ENCODE results near the gene CTRB2.
"Not testable (repeated sequence)": the region's sequence is repeated elsewhere in the genome, so short reads cannot be mapped to it uniquely, and the experiment has no call there.

The CTRB2 gene

GRCh38 chr16:75225678-75226515 is 18.9 kb upstream of the CTRB2 start:
- DNase-seq: no peak

- DNase-seq: no peak
These were observed 18.1 kb upstream of the CTRB2 start for GRCh38 chr16:75225092-75225491.

GRCh38 chr16:75224306-75225082 is 17.5 kb upstream of the CTRB2 start:
- no peak for DNase-seq

DNA sequence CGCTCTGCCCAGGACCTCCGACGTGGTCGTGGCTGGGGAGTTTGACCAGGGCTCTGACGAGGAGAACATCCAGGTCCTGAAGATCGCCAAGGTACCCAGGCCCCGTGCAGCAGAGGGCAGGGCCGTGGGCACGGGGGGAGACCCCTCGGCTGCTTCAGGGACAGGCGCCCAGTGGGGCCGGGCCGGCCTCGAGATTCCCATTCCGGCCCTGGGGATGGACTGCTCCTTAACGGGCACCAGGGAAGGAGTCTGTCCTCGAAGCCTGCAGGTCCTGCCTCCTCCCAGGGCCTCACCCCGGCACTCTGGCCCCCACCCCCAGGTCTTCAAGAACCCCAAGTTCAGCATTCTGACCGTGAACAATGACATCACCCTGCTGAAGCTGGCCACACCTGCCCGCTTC is 16.2 kb upstream of the CTRB2 start:
- DNase-seq: not testable (repeated sequence)

DNA sequence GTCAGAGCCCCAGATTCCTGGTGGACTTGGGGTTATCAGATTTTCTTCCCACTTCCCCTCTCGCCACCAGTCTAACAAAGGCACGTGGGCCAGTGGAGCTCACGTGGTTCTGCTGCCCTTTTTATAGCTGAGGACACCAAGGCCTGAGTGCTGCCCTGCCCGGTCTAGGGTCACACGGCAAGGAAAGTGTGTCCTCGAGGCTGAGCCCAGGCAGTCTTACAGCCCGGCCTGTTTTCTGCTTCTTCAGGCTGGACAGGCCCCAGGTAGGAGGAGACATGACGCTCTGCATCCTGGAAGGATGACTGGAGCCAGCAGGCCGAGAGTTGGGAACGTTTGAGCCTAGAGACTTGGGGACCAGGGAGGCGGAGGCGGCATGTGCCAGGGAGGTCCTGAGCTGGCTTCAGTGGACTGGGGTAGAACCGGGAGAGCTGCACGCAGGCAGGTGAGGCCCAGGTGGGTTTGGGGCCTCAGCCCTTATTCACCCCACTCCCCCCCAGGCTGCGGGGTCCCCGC is 15.4 kb upstream of the CTRB2 start:
- no peak for DNase-seq

GRCh38 chr16:75219838-75220237 is 12.9 kb upstream of the CTRB2 start:
- no peak for DNase-seq

GRCh38 chr16:75219088-75219487 is 12.1 kb upstream of the CTRB2 start:
- no peak for DNase-seq

GRCh38 chr16:75218256-75219076 is 11.5 kb upstream of the CTRB2 start, which contains the start of gene CTRB1:
CTRB1 (plus strand) TSS chr16:75218988; CDS start chr16:75219008, 20 bp downstream.
- DNase-seq: no peak

DNA sequence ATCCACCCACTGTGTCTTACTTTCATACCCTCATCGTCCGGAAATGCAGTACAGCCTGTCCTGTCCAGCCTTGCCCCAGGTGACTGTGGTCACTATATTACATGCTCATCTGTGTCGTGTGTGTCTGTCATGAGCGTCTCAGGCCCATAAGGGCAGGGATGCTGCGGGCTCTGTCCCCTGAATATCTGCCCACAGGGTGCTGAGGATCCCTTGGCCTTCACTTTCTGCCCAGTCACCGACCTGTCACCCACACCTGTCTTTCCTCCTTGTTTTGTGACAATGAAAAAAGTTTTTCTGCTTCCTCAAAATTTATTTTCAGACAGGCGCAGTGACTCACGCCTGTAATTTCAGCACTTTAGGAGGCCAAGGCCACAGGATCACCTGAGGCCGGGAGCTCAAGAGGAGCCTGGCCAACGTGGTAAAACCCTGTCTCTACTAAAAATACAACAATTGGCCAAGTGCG is 10.5 kb upstream of the CTRB2 start:
- DNase-seq: no peak

- no peak for DNase-seq
These were observed 9.6 kb upstream of the CTRB2 start for GRCh38 chr16:75216576-75216975.

DNA sequence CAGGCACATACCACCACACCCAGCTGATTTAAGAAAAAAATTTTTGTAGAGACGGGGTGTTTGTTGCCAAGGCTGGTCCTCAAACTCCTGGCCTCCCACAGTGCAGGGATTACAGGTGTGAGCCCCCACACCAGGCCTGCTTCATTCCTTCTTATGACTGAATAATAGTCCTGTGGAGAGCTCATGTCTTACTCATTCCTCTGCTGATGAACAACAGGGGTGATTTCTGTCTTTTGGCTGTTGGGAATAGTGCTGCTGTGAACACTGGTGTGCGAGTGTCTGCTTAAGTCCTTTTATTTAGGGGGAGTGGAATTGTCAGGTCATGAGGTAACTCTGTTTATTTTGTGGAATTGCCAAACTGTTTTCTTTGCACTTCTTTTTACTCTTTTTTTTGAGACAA is 9.2 kb upstream of the CTRB2 start:
- no peak for DNase-seq

GRCh38 chr16:75211286-75211685 is 4.3 kb upstream of the CTRB2 start:
- not testable (repeated sequence) for DNase-seq

DNA sequence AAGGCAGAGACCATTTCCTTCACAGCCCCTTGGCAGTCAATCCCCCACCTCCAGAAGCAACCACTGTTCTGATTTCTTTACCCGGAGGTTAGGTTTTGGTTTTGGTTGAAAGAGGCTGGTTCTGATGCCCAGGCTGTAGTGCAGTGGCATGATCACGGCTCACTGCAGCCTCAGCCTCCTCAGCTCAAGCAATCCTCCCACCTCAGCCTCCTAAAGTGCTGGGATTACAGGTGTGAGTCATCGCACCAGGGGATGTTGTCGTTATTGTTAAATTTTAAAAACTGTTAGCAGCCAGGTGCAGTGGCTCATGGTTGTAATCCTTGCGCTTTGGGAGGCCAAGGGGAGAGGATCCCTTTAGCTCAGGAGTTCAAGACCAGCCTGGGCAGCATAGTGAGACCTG is 3.0 kb upstream of the CTRB2 start:
- DNase-seq: no peak

DNA sequence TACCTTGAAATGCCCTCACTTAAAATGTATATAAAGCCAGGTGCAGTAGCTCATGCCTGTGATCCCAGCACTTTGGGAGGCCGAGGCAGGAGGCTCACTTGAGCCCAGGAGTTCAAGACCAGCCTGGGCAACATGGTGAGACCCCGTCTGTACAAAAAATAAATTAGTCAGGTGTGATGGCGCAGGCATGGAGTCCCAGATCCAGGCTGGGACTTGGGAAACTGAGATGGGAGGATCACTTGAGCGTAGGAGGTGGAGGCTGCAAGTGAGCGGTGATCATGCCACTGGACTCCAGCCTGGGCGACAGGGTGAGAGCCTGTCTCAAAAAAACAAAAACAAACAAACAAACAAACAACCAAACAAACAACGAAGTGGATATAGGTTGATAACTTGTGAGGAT is 2.6 kb upstream of the CTRB2 start:
- not testable (repeated sequence) for DNase-seq

- DNase-seq: no peak
These were observed 2.0 kb upstream of the CTRB2 start for GRCh38 chr16:75208861-75209505.

GRCh38 chr16:75208242-75208825 is 1.4 kb upstream of the CTRB2 start:
- no peak for DNase-seq

DNA sequence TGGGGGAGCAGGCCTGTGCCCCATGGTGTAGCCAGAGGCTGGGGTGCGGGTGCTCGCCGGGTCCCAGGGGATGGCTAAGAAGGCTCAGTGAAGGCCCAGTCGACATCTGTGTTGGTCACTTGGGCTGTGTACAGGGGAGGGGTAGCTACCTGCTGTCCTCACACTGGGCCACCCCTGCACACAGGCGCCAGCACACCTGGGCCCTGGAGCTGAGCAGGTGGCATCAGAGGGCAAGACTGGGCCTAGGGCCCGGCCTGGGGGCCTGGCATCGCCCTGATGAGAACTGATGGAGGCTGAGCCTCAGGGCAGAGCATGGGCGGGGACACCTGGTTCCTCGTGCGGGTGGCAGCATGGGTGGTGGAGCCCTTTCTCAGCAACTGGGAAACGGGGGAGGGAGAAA is 870 bp upstream of the CTRB2 start:
- no peak for DNase-seq

DNA sequence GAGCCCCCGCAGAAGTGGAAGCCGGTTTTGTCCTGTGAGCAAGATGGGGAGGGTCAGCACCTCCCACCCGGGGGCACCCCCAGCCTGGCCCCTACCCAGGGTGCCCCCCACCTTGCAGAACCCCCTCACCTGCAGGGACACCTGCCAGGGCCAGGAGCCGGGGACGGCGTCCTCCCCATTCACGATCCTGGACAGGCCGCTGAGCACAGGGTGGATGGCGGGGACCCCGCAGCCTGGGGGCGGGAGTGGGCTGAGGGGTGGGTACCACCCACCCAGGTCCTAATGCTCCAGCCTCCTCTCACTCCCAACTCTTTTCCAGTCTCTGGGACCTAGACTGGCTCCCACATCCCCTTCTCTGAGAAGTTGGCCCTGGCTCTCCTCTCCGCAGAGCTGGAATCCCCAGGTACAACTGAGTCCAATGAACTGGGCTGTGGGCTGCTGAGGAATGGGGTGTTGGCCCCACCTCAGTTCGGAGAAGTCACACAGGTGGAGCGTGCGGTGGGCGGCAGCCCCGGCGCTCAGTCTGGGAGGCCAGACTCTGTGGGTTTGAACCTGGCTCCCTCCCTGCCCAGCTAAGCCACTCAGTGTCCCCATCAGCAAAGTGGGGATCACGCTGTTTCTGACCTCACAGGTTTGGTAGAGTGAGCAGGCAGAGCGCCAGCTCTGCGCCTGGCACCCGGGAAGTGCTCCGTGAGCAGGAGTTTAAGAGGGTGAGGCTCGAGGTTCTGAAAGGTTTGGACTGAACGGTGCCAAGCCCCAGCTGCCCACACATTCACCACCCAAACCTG is 806 bp downstream of the CTRB2 start:
- not testable (repeated sequence) for DNase-seq

DNA sequence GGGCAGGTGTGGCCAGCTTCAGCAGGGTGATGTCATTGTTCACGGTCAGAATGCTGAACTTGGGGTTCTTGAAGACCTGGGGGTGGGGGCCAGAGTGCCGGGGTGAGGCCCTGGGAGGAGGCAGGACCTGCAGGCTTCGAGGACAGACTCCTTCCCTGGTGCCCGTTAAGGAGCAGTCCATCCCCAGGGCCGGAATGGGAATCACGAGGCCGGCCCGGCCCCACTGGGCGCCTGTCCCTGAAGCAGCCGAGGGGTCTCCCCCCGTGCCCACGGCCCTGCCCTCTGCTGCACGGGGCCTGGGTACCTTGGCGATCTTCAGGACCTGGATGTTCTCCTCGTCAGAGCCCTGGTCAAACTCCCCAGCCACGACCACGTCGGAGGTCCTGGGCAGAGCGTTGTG is 1.5 kb downstream of the CTRB2 start:
- not testable (repeated sequence) for DNase-seq

- DNase-seq: not testable (repeated sequence)
These were observed 2.1 kb downstream of the CTRB2 start for GRCh38 chr16:75204905-75205304.

DNA sequence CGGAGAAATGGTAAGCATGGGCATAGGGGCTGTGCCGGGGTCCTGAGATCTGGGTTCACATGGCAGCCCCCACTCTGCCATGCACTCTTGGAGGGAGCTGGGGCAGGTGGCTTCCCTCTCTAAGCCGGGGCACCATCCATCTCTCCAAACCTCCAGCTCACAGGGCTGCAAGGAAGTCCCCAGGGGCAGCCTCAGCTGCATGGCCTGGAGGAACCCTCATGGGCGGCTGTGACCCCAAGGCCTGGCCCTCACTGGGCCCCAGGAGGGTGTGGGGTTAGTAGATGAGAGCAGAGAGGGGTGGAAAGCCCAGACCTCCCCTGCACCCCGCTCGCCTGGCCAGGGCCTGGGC is 2.6 kb downstream of the CTRB2 start:
- no peak for DNase-seq
